Right forelimb (tissue), 1 donor: ENCODE data around the gene PAX5.
"Not testable (repeated sequence)": the region's sequence is repeated elsewhere in the genome, so short reads cannot be mapped to it uniquely, and the experiment has no call there.

Experiments used
- DNase-seq: peaks from one replicate; pipeline ENCODE4 v3.0.0-alpha.2; 2018

Gene PAX5

DNA sequence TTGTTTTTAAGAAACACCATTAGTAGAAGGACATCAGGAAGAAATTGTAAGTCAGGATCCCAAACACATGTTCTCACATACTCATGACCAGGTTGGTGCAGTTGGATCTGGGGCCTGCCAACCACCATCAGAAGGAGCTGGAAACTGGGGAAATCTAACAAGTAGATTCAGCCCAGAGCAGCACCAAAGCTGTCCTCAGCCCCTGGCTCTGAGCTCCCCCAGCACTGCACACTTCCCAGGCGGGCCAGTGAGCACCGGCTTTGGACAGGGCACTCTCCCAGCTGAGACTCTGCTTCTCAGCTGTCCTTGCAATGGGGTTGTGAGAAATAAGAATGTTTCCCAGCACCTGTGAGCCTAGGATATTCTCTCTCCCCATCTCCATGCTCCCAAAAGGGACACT, 162.5 kb downstream of the PAX5 start:
- no peak for DNase-seq

DNA sequence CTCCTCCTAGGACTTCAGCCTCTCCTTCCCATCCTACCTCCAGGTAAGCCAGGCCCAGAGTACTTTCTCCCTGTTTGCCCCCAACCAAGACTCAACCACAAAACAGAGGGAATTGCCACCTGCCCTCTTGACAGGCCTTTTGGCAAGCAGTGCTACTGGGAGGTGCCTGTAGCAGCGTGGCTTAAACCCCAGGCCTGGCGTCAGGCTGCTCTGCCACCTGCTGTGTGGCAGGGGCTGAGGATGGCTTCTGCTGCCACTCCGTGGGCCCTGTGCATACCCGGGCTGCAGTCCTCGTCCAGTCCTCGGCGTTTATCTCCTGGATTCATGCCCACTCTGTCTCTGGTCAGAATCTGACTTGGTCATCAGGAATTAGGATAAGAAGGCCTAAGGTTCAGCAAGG, 163.1 kb downstream of the PAX5 start:
- DNase-seq = no peak

DNA sequence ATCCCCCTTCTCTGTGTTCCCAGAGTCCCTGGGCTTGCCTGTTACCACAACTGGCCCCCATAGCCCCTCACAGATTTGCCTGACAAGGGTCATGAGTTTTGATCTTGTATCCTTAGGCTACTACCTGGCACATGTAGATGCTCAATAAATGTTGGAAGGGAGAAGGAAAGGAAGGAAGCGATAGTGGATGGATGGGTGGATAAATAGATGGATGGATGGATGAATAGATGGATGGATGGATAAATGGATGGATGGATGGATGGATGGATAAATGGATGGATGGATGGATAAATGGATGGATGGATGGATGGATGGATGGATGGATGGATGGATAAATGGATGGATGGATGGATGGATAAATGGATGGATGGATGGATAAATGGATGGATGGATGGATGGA, 164.5 kb downstream of the PAX5 start:
- not testable (repeated sequence) for DNase-seq

DNA sequence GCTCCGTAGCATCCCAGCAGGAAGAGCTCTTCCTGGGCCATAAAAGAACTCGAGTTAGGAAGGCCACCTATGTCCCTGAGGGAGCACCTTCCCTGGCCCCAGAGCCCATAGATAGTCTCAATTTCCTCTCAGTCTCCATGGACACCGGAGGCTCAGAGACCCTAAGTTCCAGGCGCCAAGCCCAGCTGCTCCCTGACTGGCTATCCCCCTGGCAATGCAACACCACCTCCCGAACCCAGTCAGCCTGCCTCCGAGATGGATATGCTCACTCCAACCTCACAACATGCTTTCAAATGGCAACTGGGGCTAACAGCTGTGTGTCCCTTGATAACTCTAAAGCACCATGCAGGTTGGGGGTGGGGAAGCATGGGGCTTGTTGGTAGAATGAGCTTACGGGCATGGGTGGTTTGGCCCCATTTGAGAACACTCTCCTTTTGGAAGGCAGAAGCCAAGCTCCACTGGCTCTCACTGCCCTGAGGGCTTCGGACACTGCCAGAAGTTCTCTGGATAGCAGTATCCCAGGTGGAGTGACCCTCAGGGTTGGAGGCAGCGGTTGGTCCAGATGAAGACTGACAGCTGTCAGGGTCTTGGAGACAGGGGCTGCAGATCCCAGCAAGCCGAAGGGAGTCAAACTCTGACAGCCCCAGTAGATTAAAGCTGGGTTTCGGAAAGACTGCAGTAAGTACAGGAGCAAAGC, 165.3 kb downstream of the PAX5 start:
- no peak for DNase-seq

DNA sequence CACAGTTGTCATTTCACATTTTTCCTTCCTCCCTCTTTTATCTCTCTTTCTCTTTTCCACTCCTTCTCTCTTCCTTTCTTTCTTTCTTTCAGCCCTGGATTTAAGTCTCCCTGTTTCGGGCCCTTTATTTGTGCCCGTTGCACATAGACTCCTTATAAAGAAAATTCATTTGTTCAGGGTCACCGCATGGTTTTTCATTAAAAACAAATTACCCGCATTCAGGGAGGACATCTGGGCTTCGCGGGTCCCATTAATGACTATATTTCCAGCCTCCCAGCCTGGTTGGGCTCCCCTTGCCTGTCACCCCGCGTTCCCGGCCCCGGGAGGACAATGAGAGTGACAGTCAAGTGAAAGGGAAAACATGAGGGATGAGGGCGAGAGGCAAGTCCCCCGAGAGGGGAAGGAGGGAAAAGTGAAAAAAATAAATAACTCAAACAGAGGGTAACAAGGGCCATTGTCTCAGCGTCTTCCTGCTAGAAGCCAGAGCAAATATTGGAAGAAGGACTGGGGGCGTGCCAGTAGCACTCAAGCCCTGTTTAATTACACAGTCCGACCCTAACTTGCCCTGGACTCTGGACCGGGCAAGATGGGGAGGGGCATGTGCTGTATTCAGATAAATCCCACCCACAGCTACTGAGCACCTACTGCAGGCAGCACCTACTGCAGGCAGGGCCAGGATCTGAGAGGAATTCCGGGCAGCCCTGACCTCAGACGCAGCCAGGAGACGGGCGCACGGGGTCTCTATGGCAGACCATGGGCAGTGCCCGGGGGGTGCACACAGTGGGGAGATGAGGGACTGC, 166.2 kb downstream of the PAX5 start:
- no peak for DNase-seq

DNA sequence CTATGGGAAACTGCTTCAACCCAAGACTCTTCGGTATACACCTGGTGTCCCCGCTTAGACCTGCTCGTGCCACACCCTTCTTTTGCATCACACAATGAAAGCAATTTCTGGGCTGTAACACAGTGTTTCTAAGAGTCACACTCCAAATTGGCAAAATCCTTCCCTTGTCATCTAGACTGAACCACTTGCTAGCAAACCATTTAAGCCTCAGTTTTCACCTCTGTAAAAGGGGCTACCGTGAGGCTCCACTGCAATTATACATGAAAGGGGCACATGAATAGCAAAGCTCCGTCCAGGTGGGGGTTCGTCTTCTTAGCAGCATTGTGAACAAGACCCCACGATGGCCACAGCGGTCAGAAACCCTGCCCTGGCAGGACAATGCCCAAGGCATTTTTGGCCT, 166.8 kb downstream of the PAX5 start:
- DNase-seq = no peak

DNA sequence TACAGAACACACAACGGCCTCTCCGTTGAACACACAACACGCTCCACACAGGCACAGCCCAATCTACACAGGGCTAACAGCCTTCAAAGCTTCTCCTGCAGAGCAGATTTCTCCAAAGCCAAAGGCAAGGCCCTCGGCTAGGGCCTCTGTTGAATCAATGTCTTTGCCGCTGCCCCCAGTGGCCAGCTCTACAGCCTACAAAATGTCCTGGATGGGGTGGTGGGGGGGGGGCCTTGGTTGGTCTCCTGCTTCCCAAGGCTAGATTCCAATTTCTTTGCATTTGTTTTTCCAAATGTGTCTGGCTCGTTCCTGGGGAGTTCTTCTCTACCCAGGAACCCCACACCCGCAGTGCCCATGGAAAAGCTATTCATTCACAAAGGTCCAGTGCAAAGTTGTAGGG, 167.2 kb downstream of the PAX5 start:
- DNase-seq = no peak

DNA sequence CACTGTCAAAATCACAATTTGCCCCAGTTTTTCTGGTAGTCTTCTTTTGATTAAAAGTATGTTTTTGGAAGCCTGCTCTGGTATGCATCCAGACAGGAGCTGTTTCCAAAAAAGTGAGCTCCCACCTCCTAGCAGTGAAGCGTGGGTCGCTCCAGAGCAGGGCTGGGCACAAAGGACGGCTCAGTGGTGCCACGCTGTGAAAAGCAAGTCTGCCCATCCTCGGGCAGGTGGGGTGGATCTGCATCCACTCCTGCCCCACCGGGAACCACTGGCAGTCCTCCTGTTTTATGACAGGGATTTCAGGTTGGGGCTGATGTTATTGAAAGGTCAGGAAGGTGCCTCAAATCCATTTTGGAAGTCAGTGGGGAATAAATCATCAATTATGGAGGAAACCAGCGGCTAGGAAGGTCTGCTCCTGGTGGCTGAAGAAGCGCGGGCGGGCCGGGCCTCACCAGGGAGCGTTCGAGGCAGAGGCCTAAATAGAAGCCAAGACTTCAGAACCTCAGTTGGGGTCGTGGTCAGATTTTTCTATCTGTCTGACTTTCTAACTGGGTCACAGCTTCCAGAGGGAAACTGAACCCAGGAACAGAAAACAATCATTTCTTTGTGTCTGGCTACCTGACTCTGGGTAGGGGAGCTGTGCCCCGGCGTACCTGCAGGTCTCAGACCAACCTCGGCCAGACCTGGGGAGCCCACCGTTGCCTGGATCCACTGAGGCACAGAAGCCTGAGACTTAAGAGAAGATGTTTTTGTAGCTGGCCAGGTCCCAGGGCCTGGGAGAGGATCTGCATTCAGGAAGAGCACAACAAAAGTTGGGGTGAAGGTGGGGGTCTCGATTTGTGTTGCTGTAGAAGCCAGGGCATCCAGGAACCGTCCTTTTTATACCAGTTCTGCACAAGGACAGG, 168.1 kb downstream of the PAX5 start:
- DNase-seq = no peak

DNA sequence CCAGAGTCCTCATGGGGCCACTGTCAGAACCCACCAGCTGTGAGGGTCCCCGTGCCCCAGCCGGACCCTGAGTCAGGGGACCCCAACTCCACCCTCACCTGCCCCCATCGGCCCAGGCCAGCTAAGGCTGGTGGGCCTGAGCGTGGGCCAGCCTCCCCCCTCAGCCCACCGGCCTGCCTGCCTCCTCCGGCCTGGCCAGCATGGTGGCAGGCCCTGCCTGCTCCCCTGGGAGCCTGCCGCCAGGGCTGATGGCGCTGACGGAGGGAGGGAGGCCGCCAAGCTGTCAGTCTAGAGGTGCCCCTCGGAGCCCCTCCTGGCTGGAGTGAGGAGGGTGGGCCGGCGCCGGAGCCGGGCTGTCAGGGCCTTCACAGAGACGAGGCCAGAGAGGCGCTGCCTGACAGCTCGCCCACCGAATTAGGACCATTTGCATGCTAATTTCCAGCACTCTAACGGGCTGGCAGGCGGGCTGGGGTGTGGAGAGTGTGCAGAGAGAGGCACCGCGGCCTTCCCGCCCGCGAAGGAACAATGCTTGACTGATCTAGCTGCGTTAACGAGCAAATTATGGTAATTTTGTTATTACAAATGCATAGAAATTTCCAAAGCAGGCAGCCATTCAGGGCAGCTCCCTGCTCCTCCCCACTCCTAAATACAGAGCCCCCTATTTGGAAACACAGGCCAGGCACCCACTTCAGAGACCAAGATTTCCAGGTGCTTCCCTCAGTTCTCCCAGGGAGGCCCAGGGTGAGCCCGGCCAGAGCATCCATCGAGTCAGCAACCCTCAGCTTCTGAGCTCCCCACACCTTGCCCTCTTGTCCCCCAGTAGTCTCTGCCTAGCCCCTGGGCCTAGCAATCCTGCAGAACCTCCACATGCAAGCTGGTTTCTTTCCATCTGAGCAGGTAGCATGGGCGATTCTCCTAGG, 169.3 kb downstream of the PAX5 start:
- no peak for DNase-seq

DNA sequence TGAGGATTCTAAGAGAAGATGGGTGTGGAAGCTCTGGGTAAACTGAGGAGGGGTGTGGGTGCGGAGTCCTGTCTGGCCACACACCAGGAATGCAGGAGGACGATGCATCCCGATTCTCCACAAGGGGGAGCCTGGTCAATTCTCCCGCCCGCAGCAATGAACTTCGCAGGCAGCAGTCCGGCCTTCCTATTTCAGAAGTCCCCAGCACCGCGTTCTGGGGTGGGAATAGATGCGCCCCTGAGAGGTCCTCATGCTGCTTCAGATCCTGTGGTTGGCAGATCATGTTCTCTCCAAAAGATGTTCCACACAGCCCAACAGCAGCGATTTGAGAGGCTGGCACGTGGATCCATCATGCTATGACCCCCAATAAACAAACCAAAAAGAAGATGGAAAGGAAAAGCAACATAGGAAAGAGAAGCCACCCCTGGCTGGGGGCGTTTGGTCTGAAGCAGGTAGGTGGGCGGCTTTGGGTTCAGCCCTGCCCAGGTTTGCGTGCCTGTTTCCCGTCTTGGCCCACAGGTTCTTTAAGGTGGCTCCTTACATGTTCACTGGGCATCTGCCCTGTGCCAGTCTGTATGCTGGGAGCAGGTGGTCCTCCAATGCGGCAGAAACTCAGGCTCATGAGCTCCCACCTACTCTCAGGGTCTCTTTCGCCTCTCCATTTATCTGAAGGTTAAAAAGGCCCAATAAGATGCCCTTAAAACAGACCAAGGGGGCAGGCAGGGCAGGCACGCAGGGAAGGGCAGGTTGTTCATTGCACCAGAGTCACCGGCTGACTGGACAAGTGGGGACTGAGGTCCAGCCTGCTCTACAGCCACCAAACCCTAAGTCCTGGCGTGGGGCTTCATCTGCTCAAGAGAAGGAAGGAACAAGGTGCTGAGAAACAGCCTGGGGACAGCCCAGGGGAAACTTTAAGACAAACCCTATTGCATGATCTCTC, 171.6 kb downstream of the PAX5 start:
- peak; percentile 54 for DNase-seq

DNA sequence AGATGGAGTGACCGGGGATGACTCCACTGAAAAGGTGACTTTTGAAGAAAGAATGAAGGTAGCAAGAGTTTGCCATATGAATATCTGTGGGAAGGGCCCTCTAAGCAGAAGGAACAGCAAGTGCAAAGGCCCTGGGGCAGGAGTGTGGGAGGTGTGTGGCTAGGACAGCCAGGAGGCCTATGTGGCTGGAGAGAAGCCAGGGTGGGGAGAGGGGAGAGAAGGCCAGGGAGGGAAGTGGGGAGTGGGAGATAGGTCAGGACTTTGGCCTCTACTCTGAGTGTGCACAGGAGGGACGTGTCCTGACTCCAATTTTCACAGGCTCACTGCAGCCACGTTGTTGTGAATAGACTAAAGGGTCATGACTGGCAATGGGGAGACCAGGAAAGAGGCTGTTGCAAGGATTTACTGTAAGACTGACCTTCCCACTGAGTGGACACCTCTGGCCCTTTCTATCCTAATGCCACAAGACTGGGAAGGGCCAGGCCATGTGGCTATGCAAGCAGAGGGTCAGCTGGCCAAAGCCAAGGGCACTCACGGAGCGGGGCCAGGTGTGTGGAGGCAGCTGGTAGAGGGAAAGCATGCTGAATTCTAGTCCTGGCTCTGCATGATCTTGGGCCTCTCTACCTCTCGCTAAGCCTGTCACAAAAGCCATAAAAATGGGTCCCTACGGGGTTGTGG, 172.4 kb downstream of the PAX5 start:
- no peak for DNase-seq

DNA sequence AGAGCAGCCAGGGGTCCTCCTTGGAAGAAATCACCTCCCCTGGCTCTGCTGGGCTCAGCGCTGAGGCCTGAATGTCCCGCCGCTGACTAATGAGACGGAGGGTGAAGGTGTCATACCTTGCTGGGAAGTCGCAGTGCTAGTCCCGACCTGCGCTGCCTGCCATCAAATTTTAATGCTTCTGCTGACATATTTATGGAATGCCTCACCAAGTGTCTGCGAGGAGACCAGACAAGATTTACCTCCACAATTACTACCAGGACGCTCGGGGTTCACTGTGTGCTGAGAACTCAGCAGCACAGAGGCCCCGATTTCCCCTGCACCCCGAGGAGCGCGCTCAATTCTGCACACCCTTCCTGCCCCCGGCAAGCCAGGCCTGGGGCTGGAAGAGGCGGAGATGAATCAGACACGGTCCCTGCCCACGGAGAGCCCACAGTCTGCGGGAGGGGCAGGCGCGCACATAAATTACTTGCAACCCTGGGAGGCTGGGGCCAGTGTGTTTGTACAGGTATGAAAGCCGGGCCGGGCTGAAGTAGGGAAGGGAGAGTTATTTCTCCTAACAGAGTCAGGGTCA, 175.2 kb downstream of the PAX5 start:
- no peak for DNase-seq

DNA sequence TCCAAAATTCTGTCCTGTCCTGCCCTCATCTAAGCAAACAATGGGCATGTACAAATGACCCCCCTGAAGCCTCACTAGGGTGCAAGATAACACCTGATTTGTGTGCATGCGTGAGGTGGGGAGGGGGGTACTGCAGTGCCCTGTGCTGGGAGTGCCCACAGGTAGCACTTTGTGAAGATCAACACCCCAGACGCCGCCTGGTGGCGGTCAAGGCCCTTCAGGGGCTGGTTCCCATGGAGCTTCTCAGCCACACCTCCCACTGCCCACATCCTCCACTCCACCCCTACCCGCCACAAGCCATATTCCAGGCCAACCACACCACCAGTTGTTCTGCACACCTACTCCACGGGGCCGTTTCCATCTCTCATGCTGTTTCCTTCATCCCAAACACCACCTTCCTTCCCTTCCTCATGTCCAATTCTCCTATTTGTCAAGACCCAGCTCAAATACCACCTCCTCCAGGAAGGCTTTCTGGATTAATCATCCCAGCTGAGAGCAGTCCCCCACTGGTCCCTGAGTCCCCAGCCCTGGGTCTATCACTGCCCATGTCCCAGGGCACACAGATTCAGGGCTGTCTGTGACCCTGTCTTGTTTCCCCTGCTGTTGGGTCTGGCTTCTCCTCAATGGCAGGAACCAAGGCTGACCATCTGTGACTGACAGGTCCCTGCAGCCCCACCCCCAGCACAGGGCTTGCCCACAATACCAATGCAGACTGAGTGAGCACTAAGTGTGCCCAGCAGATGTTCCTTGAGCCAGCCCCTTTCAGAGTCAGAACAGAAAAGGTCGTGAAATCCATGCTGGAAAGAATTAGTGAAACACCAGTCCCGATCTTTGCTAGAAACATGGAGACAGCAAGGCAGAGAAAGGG, 178.4 kb downstream of the PAX5 start:
- no peak for DNase-seq

DNA sequence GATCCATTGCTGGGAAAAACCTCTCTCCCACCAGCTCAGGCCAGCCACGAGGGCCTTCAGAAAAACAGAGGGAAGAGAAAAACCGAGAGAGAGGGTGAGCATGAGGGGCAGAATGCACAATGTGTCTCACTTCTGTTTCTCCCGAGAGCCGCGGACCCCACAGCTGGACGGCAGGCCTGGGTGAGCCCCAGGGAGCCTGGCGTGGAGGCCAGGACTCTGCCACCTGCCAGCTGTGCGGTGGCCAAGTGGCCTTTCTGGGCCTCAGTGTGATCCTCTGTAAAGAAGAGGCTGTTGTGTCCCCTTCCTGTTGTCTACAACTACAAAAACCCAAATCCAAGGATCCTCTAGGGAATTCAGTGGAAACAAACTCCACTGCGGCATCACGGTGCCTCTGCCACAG, 179.3 kb downstream of the PAX5 start:
- no peak for DNase-seq

DNA sequence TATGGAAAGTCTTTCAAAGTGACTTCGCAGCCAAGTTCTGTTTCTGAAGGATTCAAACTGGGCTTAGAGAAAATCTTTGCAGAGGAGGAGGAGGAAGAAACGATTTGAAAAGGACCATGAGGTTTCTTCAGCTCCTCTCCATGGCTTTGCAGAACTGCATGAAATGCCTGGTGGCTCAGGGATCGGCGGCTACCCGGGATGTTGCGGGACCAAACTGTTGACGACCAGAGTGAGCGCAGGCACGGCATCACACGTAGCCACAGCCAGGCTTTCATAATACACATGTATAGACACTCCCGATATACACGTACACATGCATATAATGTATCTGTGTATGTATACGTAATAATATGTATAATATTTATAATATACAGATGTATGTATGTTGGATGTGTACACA, 180.0 kb downstream of the PAX5 start:
- DNase-seq = no peak

DNA sequence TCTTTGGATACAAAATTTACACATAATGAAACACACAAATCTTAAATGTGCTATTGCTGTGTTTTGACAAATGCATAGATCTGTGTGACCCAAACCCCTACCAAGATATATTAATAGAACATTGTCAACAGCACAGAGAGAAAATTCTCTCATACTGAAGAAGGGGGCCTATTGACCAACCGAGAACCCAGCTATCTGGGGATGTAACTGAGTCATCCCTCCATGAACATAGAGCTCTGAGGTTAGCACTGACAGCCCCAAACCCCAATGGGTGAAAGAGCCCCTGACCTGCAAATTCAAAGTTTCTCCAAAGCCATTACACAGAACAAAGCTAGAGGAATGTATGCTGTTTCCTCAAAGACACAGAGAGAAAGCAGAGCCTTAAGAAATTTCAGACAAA, 180.8 kb downstream of the PAX5 start:
- no peak for DNase-seq

DNA sequence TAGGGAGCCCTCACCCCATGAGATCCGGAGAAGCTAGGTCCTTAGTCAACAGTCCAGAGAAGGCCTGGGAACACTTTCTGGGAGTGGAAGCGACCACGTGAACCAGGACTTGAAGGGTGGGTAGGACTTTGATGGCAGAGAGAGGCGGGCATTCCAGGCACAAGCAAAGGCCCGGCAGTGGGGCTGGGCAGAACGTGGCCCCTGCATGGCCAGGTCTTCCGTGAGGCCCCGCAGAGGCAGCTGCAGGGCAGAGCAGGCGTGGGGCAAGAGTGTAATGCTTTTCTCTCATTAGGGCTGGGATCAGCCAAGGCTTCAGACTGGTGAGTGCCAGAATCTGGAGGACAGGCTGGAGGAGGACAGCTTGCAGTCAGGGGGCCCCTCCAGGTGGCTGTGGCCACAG, 184.1 kb downstream of the PAX5 start:
- no peak for DNase-seq

DNA sequence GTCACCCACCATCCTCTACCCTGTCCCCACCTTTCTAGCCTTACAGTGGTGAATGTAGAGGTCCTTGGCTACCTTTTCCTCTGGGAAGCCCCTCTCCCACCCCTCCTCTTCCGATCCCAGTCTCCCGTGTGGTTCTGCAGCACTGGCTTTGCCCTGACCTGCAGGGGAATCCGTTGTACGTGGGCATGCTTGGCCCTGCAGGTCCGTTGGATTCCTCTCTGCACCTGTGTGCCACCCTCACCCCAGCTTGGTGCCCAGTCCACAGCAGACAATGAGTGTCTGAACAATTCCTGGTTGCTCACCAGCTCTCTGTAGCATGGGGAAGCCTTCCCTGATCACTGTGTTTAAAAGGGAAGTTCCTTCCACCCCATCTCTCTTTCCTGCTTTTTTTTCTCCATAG, 185.1 kb downstream of the PAX5 start:
- DNase-seq = no peak
